HCT116 (cell line): Measurements from ENCODE around the gene MYCN.

Experiments
- CEBPB ChIP-seq: IDR thresholded peaks from 2 replicates; pipeline ENCODE4 v1.6.1; 2012; ENCODE audit warnings: low read depth
- ELF1 ChIP-seq: IDR thresholded peaks from 2 replicates; pipeline ENCODE4 v1.6.1; 2012; ENCODE audit warnings: low read depth, borderline replicate concordance
- POLR2A ChIP-seq: IDR thresholded peaks from 2 replicates; pipeline ENCODE4 v1.7.0; 2011; ENCODE audit warnings: borderline replicate concordance; ENCODE audit not compliant: insufficient read depth, insufficient read length; ENCODE audit errors: extremely low read depth
- SRF ChIP-seq: IDR thresholded peaks from 2 replicates; pipeline ENCODE4 v1.6.1; 2012; ENCODE audit warnings: low read depth
- TF ChIP-seq, protein P1 (sequence below), 3 experiments: fragments of 200-600 bp in 1 of 3; sonication (generic) in 1 of 3; IDR thresholded peaks in 2 of 3; conservative IDR thresholded peaks in 1 of 3; 2 replicates each; pipeline ENCODE4 v1.5.1; 2012 to 2017; ENCODE audit warnings: low read depth in 2 of 3, low read length in 2 of 3, antibody characterized with exemption in 1 of 3, borderline replicate concordance in 1 of 3, control low read depth in 1 of 3, mild to moderate bottlenecking in 1 of 3, mixed read lengths in 1 of 3, mixed run types in 1 of 3, moderate library complexity in 1 of 3; ENCODE audit not compliant: insufficient read depth in 1 of 3
- TF ChIP-seq, protein P2 (sequence below): IDR thresholded peaks from 2 replicates; pipeline ENCODE4 v1.6.1; 2012

DNA sequence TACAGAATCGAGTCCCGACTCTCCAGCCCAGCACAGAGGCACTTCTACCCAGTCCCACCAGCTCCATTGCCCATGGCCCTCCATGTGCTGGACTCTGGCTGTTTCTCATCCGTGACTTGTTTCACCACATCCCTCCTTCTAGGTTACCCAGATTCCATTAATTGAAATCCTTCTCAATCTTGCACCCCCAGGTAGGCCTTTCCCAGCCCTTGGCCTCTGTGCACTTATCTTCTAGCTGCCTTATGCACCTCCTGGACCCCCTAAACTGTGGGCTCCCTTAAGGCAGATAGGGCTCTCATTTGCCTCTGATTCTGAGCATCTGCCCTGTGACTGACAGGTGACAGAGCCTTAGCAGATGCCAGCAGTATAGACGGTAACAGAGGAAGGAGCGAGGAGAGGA, 9.2 kb downstream of the MYCN start:
- TF ChIP-seq POLR2A: no peak
- TF ChIP-seq, protein P1, sequence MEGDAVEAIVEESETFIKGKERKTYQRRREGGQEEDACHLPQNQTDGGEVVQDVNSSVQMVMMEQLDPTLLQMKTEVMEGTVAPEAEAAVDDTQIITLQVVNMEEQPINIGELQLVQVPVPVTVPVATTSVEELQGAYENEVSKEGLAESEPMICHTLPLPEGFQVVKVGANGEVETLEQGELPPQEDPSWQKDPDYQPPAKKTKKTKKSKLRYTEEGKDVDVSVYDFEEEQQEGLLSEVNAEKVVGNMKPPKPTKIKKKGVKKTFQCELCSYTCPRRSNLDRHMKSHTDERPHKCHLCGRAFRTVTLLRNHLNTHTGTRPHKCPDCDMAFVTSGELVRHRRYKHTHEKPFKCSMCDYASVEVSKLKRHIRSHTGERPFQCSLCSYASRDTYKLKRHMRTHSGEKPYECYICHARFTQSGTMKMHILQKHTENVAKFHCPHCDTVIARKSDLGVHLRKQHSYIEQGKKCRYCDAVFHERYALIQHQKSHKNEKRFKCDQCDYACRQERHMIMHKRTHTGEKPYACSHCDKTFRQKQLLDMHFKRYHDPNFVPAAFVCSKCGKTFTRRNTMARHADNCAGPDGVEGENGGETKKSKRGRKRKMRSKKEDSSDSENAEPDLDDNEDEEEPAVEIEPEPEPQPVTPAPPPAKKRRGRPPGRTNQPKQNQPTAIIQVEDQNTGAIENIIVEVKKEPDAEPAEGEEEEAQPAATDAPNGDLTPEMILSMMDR (IDR thresholded peaks at IDR 0.05 in 2 of 3, conservative IDR thresholded peaks at IDR 0.05 in 1 of 3; ENCODE audit: borderline replicate concordance in 1 of 3, insufficient read depth in 1 of 3, low read depth in 2 of 3, low read length in 2 of 3): no peak
- TF ChIP-seq CEBPB: no peak
- TF ChIP-seq ELF1: no peak
- no peak for TF ChIP-seq SRF
- TF ChIP-seq, protein P2, sequence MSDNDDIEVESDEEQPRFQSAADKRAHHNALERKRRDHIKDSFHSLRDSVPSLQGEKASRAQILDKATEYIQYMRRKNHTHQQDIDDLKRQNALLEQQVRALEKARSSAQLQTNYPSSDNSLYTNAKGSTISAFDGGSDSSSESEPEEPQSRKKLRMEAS: no peak
